Transverse colon (tissue), 1 donor: ENCODE results near the gene RIT2.

Source experiments
- EP300 ChIP-seq: sonication (generic); formaldehyde crosslinking; IDR thresholded peaks from one replicate; pipeline ENCODE4 v1.6.1; 2017; ENCODE audit warnings: antibody characterized with exemption, low read depth
- POLR2A ChIP-seq: fragments of 450-650 bp; IDR thresholded peaks from one replicate; pipeline ENCODE4 v1.6.1; 2016; ENCODE audit warnings: antibody characterized with exemption, mild to moderate bottlenecking, moderate library complexity

GRCh38 chr18:43129946-43130524 lies 14.6 kb upstream of the RIT2 start:
- TF ChIP-seq EP300 (no peak), POLR2A (no peak)
